GM19240 (cell line): ENCODE results near the gene ATG10.
"Not testable (repeated sequence)": the region's sequence is repeated elsewhere in the genome, so short reads cannot be mapped to it uniquely, and the experiment has no call there.

Experiments used
- DNase-seq: peaks from one replicate; pipeline ENCODE4 v3.0.0; 2011; ENCODE audit warnings: low spot score; ENCODE audit not compliant: insufficient read length

Gene ATG10

DNA sequence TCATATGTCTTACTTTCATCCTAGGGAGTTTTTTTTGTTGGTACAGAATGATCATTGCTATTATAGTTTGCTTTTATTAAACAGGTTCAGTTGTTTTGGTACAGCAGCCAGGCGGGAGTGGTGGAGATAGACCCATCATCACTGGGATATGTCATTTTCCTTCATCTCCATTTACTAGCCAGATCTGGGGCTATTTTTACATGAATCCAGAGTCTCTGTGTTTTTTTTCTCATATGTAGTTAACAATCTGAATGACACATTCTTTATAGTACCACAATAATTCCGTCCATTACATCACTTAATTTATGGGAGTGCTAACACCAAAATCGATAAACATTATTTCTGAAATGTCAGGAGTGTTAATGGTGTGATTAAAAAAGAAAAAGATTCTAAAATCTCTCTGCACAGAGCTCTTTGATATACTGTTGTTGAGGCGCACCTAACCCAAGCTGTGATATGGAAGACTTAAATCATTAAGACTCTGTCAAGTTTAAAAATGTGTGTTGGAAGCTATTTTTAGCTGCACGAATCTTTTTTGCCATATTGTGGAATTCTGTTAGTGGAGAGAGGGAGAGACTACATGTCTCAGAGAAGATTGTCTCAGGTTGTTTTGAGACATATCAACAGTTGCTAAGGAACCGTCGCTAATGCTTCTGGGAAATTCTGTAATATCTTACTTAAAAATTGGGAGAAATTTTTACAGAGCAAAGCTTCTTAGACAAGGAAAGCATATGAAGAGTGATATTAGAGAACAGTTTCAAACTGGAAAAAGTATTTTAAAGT lies 246.7 kb downstream of the ATG10 start:
- DNase-seq: no peak

- DNase-seq: no peak
Observed at GRCh38 chr5:82221020-82221419, 249.2 kb downstream of the ATG10 start.

- DNase-seq: no peak
Observed at GRCh38 chr5:82222597-82223574, 251.1 kb downstream of the ATG10 start.

- DNase-seq: peak; percentile 43
Observed at GRCh38 chr5:82225525-82226172, 253.8 kb downstream of the ATG10 start.

DNA sequence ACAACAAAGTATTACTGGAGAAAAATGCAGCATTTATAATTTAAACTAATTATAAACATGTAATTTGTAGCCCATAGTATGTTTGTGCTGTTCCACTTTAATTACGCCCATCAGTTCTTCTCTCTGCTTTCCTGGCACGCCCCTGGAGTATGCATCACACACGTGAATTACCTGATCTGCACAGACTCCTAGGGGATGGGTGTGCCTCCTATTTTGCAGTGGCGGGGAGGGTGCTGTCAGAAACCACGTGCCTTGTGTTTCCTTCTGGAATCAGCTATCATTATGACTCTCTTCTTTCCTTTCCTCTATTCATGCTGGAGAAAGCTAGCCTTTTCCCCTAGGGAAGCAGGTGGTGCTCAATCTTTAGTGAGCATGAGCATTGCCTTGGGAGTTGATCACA lies 263.1 kb downstream of the ATG10 start:
- no peak for DNase-seq

DNA sequence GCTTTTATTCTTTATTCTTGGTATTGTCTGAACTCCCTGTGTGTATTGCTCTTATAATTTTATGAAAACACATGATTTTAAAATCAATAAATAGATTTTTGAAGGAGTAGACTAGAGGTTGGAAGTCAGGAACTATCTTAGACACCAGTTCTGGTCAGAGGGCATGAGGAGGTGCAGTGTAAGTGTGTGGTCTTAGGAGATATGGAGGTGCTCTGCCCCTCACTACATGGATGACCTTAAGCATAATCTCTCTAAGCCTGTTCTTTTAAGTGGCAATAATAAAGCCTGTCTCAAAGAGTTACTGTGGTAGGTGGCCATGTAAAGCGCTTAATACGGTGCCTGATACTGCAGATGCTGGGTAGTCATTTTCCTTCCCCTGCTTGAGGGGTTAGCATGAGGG lies 272.3 kb downstream of the ATG10 start:
- no peak for DNase-seq

DNA sequence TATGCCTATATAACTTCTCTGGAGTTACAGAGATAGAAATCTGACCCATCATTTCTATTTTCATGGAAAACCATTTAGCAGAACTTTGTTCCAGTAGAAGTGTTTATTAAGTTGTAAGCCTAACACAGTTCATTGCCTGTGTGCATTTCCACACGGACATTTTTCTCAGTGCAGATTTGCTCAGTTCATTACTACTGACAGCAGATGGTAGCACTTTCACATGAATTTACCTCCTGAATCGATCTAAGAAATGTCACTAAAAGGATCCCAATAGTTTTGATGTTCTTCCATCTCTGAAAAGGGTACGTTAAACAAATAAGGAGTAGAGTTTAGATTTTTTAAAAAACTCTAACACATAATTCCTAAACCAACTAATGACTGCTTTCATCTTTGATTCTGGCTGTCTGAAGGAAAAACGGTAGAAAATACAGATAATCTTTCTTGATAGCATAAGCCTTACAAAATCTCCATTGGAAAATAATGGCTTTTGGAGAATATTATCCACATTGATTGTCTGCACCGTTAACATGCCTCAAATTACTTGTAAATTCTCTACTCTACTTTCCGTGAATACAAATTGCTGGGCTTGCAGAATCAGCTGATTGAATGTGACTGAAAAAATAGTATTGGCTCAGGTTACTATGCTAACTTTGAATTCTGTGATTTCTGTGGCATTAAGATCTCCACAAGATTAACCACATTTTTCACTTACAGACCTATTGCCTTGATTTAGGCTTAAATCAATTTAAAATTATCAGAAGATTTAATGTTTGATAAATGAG lies 273.2 kb downstream of the ATG10 start:
- no peak for DNase-seq

DNA sequence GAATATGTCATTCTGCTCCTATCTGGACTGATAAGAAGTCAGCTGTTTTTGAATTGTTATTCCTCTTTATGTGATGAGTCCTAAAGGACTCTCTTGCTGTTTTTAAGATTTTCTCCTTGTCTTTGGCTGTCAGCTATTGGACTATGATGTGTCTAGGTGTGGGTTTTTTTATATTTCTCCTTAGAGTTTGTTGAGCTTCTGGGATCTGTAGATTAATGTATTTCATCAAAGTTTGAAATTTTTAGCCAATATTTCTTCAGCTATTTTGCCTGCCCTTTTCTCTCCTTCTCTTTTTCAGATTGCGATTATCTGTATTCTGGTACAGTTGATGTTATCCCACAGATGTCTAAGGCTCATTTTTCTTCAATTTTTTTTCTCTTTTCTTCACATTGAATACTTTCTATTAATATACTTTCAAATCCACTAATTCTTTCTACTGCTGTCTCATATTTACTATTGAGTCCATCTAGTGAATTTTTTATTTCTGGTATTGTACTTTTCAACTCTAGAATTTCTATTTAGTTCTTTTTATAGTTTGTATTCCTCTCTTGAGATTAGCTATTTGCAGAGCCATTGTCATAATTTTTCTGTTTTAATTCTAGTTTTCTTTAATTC lies 275.2 kb downstream of the ATG10 start:
- DNase-seq: no peak

DNA sequence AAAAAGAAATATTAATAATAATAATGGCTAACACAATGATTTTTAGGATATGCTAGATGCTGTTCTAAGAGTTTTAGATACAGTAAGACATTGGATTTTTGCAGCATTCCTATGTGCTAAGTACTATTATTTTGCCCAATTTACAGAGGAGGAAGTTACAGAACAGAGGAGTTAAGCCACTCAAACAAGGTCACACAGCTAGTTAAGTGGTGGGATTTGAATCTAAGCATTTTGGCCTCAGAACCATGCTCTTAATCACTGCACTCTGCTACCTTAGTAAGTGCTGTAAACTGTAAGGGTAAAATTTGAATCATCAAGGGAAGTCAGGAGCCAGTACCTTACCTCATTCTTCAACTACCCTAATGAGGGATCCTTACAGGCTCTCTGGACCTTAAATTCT lies 280.9 kb downstream of the ATG10 start:
- DNase-seq: no peak

- no peak for DNase-seq
Observed at GRCh38 chr5:82255844-82256243, 284.0 kb downstream of the ATG10 start.

- DNase-seq: no peak
Observed at GRCh38 chr5:82257247-82257646, 285.4 kb downstream of the ATG10 start.

DNA sequence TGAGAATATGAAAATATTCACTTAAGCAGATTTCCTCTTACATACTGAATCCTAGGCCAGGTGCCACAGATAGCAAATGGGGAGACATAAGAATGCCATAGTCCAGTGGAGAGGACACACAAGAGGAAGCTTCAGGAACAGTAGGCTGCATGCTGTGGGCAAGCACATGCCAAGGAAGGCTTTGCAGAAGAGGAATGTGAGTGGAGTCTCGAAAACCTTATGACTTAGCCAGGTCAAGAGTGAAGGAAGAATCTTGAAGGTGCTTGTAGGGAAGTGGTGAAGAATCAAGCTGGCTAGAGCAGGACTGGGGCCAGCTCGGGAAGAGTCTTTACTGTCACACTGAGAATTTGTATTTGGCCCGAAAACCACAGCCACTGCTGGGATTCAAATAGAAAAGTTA lies 285.9 kb downstream of the ATG10 start:
- DNase-seq: no peak

- DNase-seq: no peak
Observed at GRCh38 chr5:82259172-82259800, 287.5 kb downstream of the ATG10 start.

DNA sequence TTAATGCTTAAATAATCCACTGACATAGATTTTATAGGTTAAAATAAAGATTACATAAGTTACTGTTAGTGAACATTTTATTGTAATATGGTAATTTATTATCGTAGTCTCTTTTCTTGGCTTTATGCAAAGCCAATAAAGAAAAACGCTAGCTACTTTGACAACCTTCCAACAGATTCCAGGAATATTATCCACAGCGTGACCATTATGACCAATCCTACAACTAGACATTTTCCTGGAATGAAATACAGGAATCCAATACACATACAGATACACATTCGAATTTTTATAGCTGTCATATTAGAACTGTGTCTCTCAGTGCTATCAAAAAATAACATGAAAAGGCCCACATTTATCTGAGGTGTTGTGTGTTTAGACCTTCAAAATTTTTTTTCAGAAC lies 293.2 kb downstream of the ATG10 start:
- no peak for DNase-seq

DNA sequence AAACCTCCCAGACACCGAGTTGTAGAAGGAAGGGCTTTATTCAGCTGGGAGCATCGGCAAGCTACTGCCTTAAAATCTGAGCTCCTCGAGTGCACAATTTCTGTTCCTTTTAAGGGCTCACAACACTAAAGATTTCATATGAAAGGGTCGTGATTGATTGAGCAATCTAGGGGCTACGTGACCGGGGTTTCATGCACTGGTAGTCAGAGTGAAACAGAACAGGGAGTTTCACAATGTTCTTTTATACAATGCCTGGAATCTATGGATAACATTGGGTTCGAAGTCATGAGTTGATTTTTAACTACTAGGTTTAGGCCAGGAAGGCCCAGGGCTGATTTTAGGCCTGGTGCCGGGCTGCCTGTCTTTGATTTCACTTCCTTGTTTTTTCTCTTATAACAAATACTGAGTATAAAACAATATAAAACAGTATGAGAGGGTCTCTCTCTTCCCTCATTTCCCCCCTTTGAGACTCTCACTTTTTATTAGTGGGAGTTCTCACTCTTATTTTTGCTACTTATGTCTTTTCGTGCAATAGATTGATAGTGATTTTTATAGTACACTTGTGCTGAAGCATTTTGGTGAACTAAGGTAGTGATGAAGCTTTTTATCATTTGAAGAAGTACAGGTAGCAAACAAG lies 295.6 kb downstream of the ATG10 start:
- not testable (repeated sequence) for DNase-seq

GRCh38 chr5:82269363-82269762 lies 297.5 kb downstream of the ATG10 start:
- DNase-seq: not testable (repeated sequence)

GRCh38 chr5:82272571-82273356 lies 300.9 kb downstream of the ATG10 start:
- not testable (repeated sequence) for DNase-seq

GRCh38 chr5:82273426-82273825 lies 301.6 kb downstream of the ATG10 start:
- not testable (repeated sequence) for DNase-seq
